ENCODE results near the gene UQCC3. TPM values are rescaled to one million over a fixed set of nuclear protein-coding genes. Genes with fewer than 3 reads are reported as not detected.

Gene UQCC3
- 39.0 TPM for polyA plus RNA-seq (2012; ENCODE audit: insufficient read length, low read depth)

GRCh38 chr11:62671608-62672389 is at the start of gene UQCC3, which contains the start of gene LBHD1:
Gene UQCC3, plus strand, starts transcription at chr11:62671673. Its CDS starts 73 bp downstream, at chr11:62671746.
Gene LBHD1, minus strand, starts transcription at chr11:62672267. Its CDS starts 2,236 bp downstream, at chr11:62670031.
- TF ChIP-seq SIN3A (IDR thresholded peaks at IDR 0.05; ENCODE audit: borderline replicate concordance, insufficient read depth, low read length) = peak; percentile 69; the same call in 1 of the 2 replicates
- TF ChIP-seq TAF1 (IDR thresholded peaks at IDR 0.05; ENCODE audit: borderline replicate concordance, insufficient read depth, low read length) = peak; percentile 92
- TF ChIP-seq POLR2AphosphoS5 (IDR thresholded peaks at IDR 0.05; ENCODE audit: low read depth, low read length) = peak; percentile 84
- TF ChIP-seq FOXP2 (optimal IDR thresholded peaks at IDR 0.05; ENCODE audit: borderline replicate concordance, extremely low read depth, extremely low read length, insufficient read depth) = no peak
- TF ChIP-seq REST (IDR thresholded peaks at IDR 0.05; ENCODE audit: insufficient read depth in 1 of 2, low read depth in 2 of 2, low read length in 2 of 2) = peak in 1 of 2 experiments; percentile 59; a peak in 1 of 4 replicates

GRCh38 chr11:62622476-62623089 is 48.9 kb upstream of the UQCC3 start:
- TF ChIP-seq SIN3A (IDR thresholded peaks at IDR 0.05; ENCODE audit: borderline replicate concordance, insufficient read depth, low read length) = no peak
- no peak for TF ChIP-seq POLR2AphosphoS5 (IDR thresholded peaks at IDR 0.05; ENCODE audit: low read depth, low read length)
- no peak for TF ChIP-seq TAF1 (IDR thresholded peaks at IDR 0.05; ENCODE audit: borderline replicate concordance, insufficient read depth, low read length)

GRCh38 chr11:62627713-62628112 is 43.8 kb upstream of the UQCC3 start:
- TF ChIP-seq TAF1 (IDR thresholded peaks at IDR 0.05; ENCODE audit: borderline replicate concordance, insufficient read depth, low read length) (no peak), FOXP2 (optimal IDR thresholded peaks at IDR 0.05; ENCODE audit: borderline replicate concordance, extremely low read depth, extremely low read length, insufficient read depth) (no peak), POLR2AphosphoS5 (IDR thresholded peaks at IDR 0.05; ENCODE audit: low read depth, low read length) (no peak), REST (IDR thresholded peaks at IDR 0.05; ENCODE audit: insufficient read depth in 1 of 2, low read depth in 2 of 2, low read length in 2 of 2) (no peak), SIN3A (IDR thresholded peaks at IDR 0.05; ENCODE audit: borderline replicate concordance, insufficient read depth, low read length) (no peak)

- TF ChIP-seq REST (IDR thresholded peaks at IDR 0.05; ENCODE audit: insufficient read depth in 1 of 2, low read depth in 2 of 2, low read length in 2 of 2) = no peak
- TF ChIP-seq SIN3A (IDR thresholded peaks at IDR 0.05; ENCODE audit: borderline replicate concordance, insufficient read depth, low read length) = no peak
- no peak for TF ChIP-seq TAF1 (IDR thresholded peaks at IDR 0.05; ENCODE audit: borderline replicate concordance, insufficient read depth, low read length)
- no peak for TF ChIP-seq FOXP2 (optimal IDR thresholded peaks at IDR 0.05; ENCODE audit: borderline replicate concordance, extremely low read depth, extremely low read length, insufficient read depth)
- no peak for TF ChIP-seq POLR2AphosphoS5 (IDR thresholded peaks at IDR 0.05; ENCODE audit: low read depth, low read length)
These were observed 39.0 kb upstream of the UQCC3 start for GRCh38 chr11:62632492-62632891.

- TF ChIP-seq TAF1 (IDR thresholded peaks at IDR 0.05; ENCODE audit: borderline replicate concordance, insufficient read depth, low read length) (no peak), SIN3A (IDR thresholded peaks at IDR 0.05; ENCODE audit: borderline replicate concordance, insufficient read depth, low read length) (no peak), POLR2AphosphoS5 (IDR thresholded peaks at IDR 0.05; ENCODE audit: low read depth, low read length) (no peak), REST (IDR thresholded peaks at IDR 0.05; ENCODE audit: insufficient read depth in 1 of 2, low read depth in 2 of 2, low read length in 2 of 2) (no peak), FOXP2 (optimal IDR thresholded peaks at IDR 0.05; ENCODE audit: borderline replicate concordance, extremely low read depth, extremely low read length, insufficient read depth) (no peak)
These were observed 27.3 kb upstream of the UQCC3 start for GRCh38 chr11:62644220-62644619.

All from PFSK-1 (cell line).